ENCODE data around the gene TCF25. TPM values are rescaled to one million over a fixed set of nuclear protein-coding genes. Genes with fewer than 3 reads are reported as not detected.

Gene TCF25
- total RNA-seq, 1 experiment from 2014 or later, result 79.6 TPM

DNA sequence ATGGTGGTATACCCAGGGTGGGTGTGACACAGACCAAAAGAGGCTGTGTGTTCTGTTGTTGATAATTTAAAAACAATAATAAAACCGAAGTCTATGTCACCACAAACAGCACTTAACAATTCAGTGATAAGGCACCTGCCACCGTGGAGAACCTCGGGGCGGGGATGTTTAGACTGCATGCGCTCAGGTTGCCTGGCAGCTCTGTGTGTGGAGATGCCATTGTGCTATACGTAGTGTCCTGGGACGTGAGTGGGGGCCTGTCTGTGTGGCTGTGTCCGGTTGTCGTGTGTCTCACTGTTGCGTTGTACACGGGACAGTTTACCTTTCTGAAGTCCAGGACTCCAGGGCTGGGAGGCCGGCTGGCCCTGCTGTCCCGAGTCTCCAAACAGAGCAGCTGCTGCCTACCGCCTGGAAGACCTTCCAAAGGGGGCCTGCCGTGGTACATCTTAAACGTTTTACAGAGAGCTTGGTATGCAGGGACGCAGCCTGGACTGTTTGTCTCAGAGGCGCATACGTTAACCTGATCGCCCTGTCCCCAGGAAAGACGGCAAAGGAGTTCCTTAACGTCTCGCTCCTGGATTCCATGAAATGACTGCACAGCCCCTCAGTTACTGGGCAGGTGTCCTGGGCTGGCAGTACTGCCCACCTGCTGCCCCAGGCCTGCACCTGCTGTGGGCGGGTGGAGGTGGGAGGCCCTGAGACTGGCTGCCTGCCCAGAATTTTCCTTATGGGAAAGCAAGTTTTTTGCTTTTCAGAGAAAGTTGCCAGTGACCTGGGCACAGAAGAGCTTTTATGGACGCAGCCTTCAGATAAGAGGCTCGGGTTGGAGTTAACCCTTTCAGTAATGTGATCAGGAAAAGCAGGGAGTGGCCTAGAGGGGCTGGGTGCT, 26.1 kb upstream of the TCF25 start:
- no peak overlapping the region for H2AFZ ChIP-seq (ENCODE audit: low read length)
- H3K36me3 ChIP-seq (ENCODE audit: low read depth, low read length), result no peaks in the 10 kb centered on the region
- H3K4me1 ChIP-seq (ENCODE audit: insufficient read depth, low read length), result peaks cover 14% of the 10 kb centered on the region; the same call in 1 of the 2 replicates
- H3K9ac ChIP-seq (ENCODE audit: low read length), result no peak overlapping the region
- H3K9me2 ChIP-seq (replicated peaks; ENCODE audit: low read length), result no peaks in the 10 kb centered on the region
- no peaks in the 10 kb centered on the region for H4K20me1 ChIP-seq (ENCODE audit: low read length)
- H3K4me3 ChIP-seq (ENCODE audit: low read length), result no peak overlapping the region
- no peak overlapping the region for H3K27ac ChIP-seq (ENCODE audit: low read length)
- ChIA-PET CTCF (no interaction called here), POLR2A (ENCODE audit: unreplicated experiment) (no interaction called here)
- no peaks in the 10 kb centered on the region for H3F3A ChIP-seq (ENCODE audit: low read length, unreplicated experiment)
- no peaks in the 10 kb centered on the region for H3K79me2 ChIP-seq (ENCODE audit: low read length)
- H3K4me2 ChIP-seq (ENCODE audit: low read length), result no peak overlapping the region
- no peaks in the 10 kb centered on the region for H3K27me3 ChIP-seq (ENCODE audit: low read length)
- intact Hi-C loops (cut with micrococcal nuclease), result no loop called here
- TF ChIP-seq, protein P1, sequence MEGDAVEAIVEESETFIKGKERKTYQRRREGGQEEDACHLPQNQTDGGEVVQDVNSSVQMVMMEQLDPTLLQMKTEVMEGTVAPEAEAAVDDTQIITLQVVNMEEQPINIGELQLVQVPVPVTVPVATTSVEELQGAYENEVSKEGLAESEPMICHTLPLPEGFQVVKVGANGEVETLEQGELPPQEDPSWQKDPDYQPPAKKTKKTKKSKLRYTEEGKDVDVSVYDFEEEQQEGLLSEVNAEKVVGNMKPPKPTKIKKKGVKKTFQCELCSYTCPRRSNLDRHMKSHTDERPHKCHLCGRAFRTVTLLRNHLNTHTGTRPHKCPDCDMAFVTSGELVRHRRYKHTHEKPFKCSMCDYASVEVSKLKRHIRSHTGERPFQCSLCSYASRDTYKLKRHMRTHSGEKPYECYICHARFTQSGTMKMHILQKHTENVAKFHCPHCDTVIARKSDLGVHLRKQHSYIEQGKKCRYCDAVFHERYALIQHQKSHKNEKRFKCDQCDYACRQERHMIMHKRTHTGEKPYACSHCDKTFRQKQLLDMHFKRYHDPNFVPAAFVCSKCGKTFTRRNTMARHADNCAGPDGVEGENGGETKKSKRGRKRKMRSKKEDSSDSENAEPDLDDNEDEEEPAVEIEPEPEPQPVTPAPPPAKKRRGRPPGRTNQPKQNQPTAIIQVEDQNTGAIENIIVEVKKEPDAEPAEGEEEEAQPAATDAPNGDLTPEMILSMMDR (conservative IDR thresholded peaks at IDR 0.05; ENCODE audit: low read depth, low read length), result no peak
- TF ChIP-seq EZH2 (IDR thresholded peaks at IDR 0.05; ENCODE audit: low read length, unreplicated experiment), result no peak
- no peak for TF ChIP-seq EZH2phosphoT487 (IDR thresholded peaks at IDR 0.05; ENCODE audit: borderline replicate concordance, low read length)
- DNase-seq, result no peak
- ATAC-seq, result no peak
- BruUV-seq (replicated peaks), result no TSS peak
- no peaks in the 10 kb centered on the region for H3K9me3 ChIP-seq (ENCODE audit: low read length)

DNA sequence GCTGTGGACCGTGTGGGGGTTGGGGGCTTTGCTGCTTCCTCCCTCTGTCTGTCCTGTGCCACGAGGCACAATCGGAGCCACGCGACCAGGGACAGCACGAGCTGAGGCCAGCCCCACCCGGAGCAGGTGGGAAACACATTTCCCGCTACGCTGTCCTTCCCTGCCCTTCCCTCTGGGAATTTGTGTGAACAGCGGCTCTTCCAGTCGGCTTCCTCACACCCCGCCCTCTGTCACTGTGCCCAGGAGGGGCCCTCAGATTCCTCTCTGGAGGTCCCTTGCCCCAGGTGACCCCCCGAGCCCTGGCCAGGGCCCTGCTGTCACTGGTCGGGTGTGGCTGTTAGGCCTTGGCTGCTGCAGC, 25.5 kb upstream of the TCF25 start:
- ATAC-seq (no peak), DNase-seq (no peak)
- no peak overlapping the region for H3K27ac ChIP-seq (ENCODE audit: low read length)
- intact Hi-C loops (cut with micrococcal nuclease), result no loop called here
- H3K9ac ChIP-seq (ENCODE audit: low read length), result no peak overlapping the region
- ChIA-PET POLR2A (ENCODE audit: unreplicated experiment) (no interaction called here), CTCF (no interaction called here)
- no peaks in the 10 kb centered on the region for H3F3A ChIP-seq (ENCODE audit: low read length, unreplicated experiment)
- H2AFZ ChIP-seq (ENCODE audit: low read length), result no peak overlapping the region
- no TSS peak for BruUV-seq (replicated peaks)
- H3K36me3 ChIP-seq (ENCODE audit: low read depth, low read length), result no peaks in the 10 kb centered on the region
- no peaks in the 10 kb centered on the region for H3K9me2 ChIP-seq (replicated peaks; ENCODE audit: low read length)
- H4K20me1 ChIP-seq (ENCODE audit: low read length), result no peaks in the 10 kb centered on the region
- H3K79me2 ChIP-seq (ENCODE audit: low read length), result no peaks in the 10 kb centered on the region
- H3K27me3 ChIP-seq (ENCODE audit: low read length), result no peaks in the 10 kb centered on the region
- no peak overlapping the region for H3K4me2 ChIP-seq (ENCODE audit: low read length)
- no peak for TF ChIP-seq EZH2 (IDR thresholded peaks at IDR 0.05; ENCODE audit: low read length, unreplicated experiment)
- peaks cover 8% of the 10 kb centered on the region; the same call in 1 of the 2 replicates for H3K4me1 ChIP-seq (ENCODE audit: insufficient read depth, low read length)
- no peak overlapping the region for H3K4me3 ChIP-seq (ENCODE audit: low read length)
- no peaks in the 10 kb centered on the region for H3K9me3 ChIP-seq (ENCODE audit: low read length)

DNA sequence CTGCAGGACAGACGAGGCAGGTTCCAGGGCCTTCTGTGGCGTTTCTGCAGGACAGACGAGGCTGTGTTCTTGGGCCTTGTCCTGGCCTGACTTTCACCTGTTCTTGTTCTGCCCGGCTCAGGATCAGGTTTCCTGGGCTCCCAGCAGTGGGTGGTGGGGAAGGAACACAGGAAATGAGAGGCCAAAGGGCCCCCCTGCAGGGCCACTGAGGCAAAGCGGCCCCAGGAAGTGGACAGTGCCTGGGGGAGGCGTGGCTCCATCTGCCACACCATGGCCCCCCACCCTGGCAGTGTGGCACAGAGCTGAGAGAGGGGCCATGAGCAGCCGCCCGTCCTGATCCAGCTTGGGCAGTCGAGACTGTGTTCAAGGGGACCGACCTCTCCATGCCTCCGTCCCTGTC, 24.4 kb upstream of the TCF25 start:
- Histone ChIP-seq H3K4me1 (ENCODE audit: insufficient read depth, low read length) (no peaks in the 10 kb centered on the region), H3K9me3 (ENCODE audit: low read length) (no peaks in the 10 kb centered on the region), H3K9ac (ENCODE audit: low read length) (no peak overlapping the region), H3K36me3 (ENCODE audit: low read depth, low read length) (no peaks in the 10 kb centered on the region), H2AFZ (ENCODE audit: low read length) (no peak overlapping the region), H3K27ac (ENCODE audit: low read length) (no peak overlapping the region), H3K4me3 (ENCODE audit: low read length) (no peak overlapping the region), H3K4me2 (ENCODE audit: low read length) (no peak overlapping the region), H3K9me2 (replicated peaks; ENCODE audit: low read length) (no peaks in the 10 kb centered on the region), H3F3A (ENCODE audit: low read length, unreplicated experiment) (no peaks in the 10 kb centered on the region), H4K20me1 (ENCODE audit: low read length) (no peaks in the 10 kb centered on the region), H3K27me3 (ENCODE audit: low read length) (no peaks in the 10 kb centered on the region), H3K79me2 (ENCODE audit: low read length) (no peaks in the 10 kb centered on the region)
- POLR2A ChIA-PET (ENCODE audit: unreplicated experiment), result no interaction called here
- no peak for DNase-seq
- intact Hi-C loops (cut with micrococcal nuclease), result no loop called here
- no peak for TF ChIP-seq EZH2 (IDR thresholded peaks at IDR 0.05; ENCODE audit: low read length, unreplicated experiment)
- no peak for TF ChIP-seq EZH2phosphoT487 (IDR thresholded peaks at IDR 0.05; ENCODE audit: borderline replicate concordance, low read length)
- TF ChIP-seq, protein P1 (conservative IDR thresholded peaks at IDR 0.05; ENCODE audit: low read depth, low read length), result no peak
- no TSS peak for BruUV-seq (replicated peaks)
- no peak for ATAC-seq
- CTCF ChIA-PET, result interaction anchor here (0.6 kb wide), 1 partner anchor 32 kb away, joined by 5 read pairs; no protein-coding TSS in a partner anchor

All from PC-3 (cell line).